ENCODE measurements around the gene BST2. TPM values are rescaled to one million over a fixed set of nuclear protein-coding genes. Genes with fewer than 3 reads are reported as not detected.

BST2 gene
- total RNA-seq, 2 donors from 2014 or later, result 113 to 144 TPM

- no peaks in the 10 kb centered on the region for H3K27me3 ChIP-seq (replicated peaks; ENCODE audit: insufficient read depth)
- H3K36me3 ChIP-seq, result no peaks in the 10 kb centered on the region
- no peak overlapping the region for H3K27ac ChIP-seq
- DNase-seq (ENCODE audit: low spot score) (no peak), ATAC-seq (ENCODE audit: insufficient number of reproducible peaks, low FRiP score, low read depth) (no peak)
- no peak overlapping the region for H3K4me3 ChIP-seq
- peaks cover 3 to 13% of the 10 kb centered on the region in 2 donors for H3K4me1 ChIP-seq (ENCODE audit: control insufficient read depth in 1 of 2, low read depth in 2 of 2)
- H3K9me3 ChIP-seq, result no peaks in the 10 kb centered on the region
- TF ChIP-seq CTCF (IDR thresholded peaks at IDR 0.05), result no peak
These were observed 12.4 kb downstream of the BST2 start for GRCh38 chr19:17393002-17393401.

GRCh38 chr19:17391371-17392151, 13.9 kb downstream of the BST2 start:
- DNase-seq (ENCODE audit: low spot score) (no peak), ATAC-seq (ENCODE audit: insufficient number of reproducible peaks, low FRiP score, low read depth) (no peak)
- H3K4me3 ChIP-seq, result peak overlapping the region; percentile 83
- H3K36me3 ChIP-seq, result no peaks in the 10 kb centered on the region
- no peak overlapping the region for H3K27ac ChIP-seq
- peak; percentile 11 for TF ChIP-seq CTCF (IDR thresholded peaks at IDR 0.05)
- H3K27me3 ChIP-seq (replicated peaks; ENCODE audit: insufficient read depth), result no peaks in the 10 kb centered on the region
- peaks cover 3 to 13% of the 10 kb centered on the region in 2 donors for H3K4me1 ChIP-seq (ENCODE audit: control insufficient read depth in 1 of 2, low read depth in 2 of 2)
- H3K9me3 ChIP-seq, result no peaks in the 10 kb centered on the region

GRCh38 chr19:17390665-17391370, 14.6 kb downstream of the BST2 start:
- TF ChIP-seq CTCF (IDR thresholded peaks at IDR 0.05), result peak; percentile 70
- no peaks in the 10 kb centered on the region for H3K27me3 ChIP-seq (replicated peaks; ENCODE audit: insufficient read depth)
- no peaks in the 10 kb centered on the region for H3K9me3 ChIP-seq
- peak; percentile 71 for ATAC-seq (ENCODE audit: insufficient number of reproducible peaks, low FRiP score, low read depth)
- H3K4me3 ChIP-seq, result peak overlapping the region; percentile 83
- peak; percentile 71 for DNase-seq (ENCODE audit: low spot score)
- no peaks in the 10 kb centered on the region for H3K36me3 ChIP-seq
- H3K4me1 ChIP-seq (ENCODE audit: control insufficient read depth in 1 of 2, low read depth in 2 of 2), result peaks cover 3 to 14% of the 10 kb centered on the region in 2 donors
- no peak overlapping the region for H3K27ac ChIP-seq

GRCh38 chr19:17389957-17390664, 15.3 kb downstream of the BST2 start:
- no peak for DNase-seq (ENCODE audit: low spot score)
- Histone ChIP-seq H3K9me3 (no peaks in the 10 kb centered on the region), H3K36me3 (no peaks in the 10 kb centered on the region), H3K4me1 (ENCODE audit: control insufficient read depth in 1 of 2, low read depth in 2 of 2) (peaks cover 3 to 18% of the 10 kb centered on the region in 2 donors), H3K27ac (no peak overlapping the region), H3K27me3 (replicated peaks; ENCODE audit: insufficient read depth) (no peaks in the 10 kb centered on the region), H3K4me3 (peak overlapping the region; percentile 83)
- no peak for ATAC-seq (ENCODE audit: insufficient number of reproducible peaks, low FRiP score, low read depth)
- no peak for TF ChIP-seq CTCF (IDR thresholded peaks at IDR 0.05)

- Histone ChIP-seq H3K36me3 (no peaks in the 10 kb centered on the region), H3K4me3 (no peak overlapping the region), H3K9me3 (no peaks in the 10 kb centered on the region), H3K4me1 (ENCODE audit: control insufficient read depth in 1 of 2, low read depth in 2 of 2) (peaks cover 3 to 18% of the 10 kb centered on the region in 2 donors), H3K27ac (no peak overlapping the region), H3K27me3 (replicated peaks; ENCODE audit: insufficient read depth) (no peaks in the 10 kb centered on the region)
- ATAC-seq (ENCODE audit: insufficient number of reproducible peaks, low FRiP score, low read depth), result no peak
- no peak for DNase-seq (ENCODE audit: low spot score)
- no peak for TF ChIP-seq CTCF (IDR thresholded peaks at IDR 0.05)
These were observed 16.1 kb downstream of the BST2 start for GRCh38 chr19:17389288-17389687.

All from thoracic aorta (tissue), 2 donors.